GM19324 (cell line): ENCODE data around the gene CCDC71L.

ENCODE experiments used
- ATAC-seq: cut with Tn5 transposase; IDR thresholded peaks from one replicate; pipeline ENCODE4 v1.9.1; 2021; ENCODE audit warnings: mild to moderate bottlenecking, moderate library complexity; ENCODE audit not compliant: unreplicated experiment, low FRiP score

Gene CCDC71L

GRCh38 chr7:106609416-106609815, 51.5 kb downstream of the CCDC71L start:
- no peak for ATAC-seq

GRCh38 chr7:106608661-106609060, 52.3 kb downstream of the CCDC71L start:
- ATAC-seq: no peak
